GM12878 (cell line): ENCODE data around the gene KRTAP2-1.

Experiments used
- ETV6 ChIP-seq, 2 experiments: fragments of 450-650 bp in 1 of 2; IDR thresholded peaks in 1 of 2; conservative IDR thresholded peaks in 1 of 2; 2 replicates each; pipeline ENCODE4 v1.6.1; 2014; ENCODE audit warnings: antibody characterized with exemption in 1 of 2, borderline replicate concordance in 1 of 2, low read depth in 1 of 2, mild to moderate bottlenecking in 1 of 2, moderate library complexity in 1 of 2
- EZH2 ChIP-seq: IDR thresholded peaks from 2 replicates; pipeline ENCODE4 v1.6.1; 2012; ENCODE audit warnings: low read depth, mild to moderate bottlenecking, control low read depth, inconsistent platforms, low read length, borderline replicate concordance; ENCODE audit not compliant: control insufficient read depth
- FOS ChIP-seq: IDR thresholded peaks from 3 replicates; pipeline ENCODE4 v1.6.1; 2011; ENCODE audit warnings: borderline replicate concordance; ENCODE audit not compliant: insufficient read length; ENCODE audit errors: extremely low read depth
- MEF2B ChIP-seq: fragments of 450-650 bp; IDR thresholded peaks from 2 replicates; pipeline ENCODE4 v1.6.1; 2018; ENCODE audit warnings: mild to moderate bottlenecking, moderate library complexity; ENCODE audit not compliant: partially characterized antibody, poor library complexity, severe bottlenecking
- NFXL1 ChIP-seq: fragments of 450-650 bp; IDR thresholded peaks from 2 replicates; pipeline ENCODE4 v1.6.1; 2017; ENCODE audit warnings: antibody characterized with exemption, mild to moderate bottlenecking, borderline replicate concordance
- SIX5 ChIP-seq: IDR thresholded peaks from 2 replicates; pipeline ENCODE4 v1.6.1; 2011; ENCODE audit warnings: mild to moderate bottlenecking, low read depth, low read length, moderate library complexity; ENCODE audit not compliant: severe bottlenecking
- SREBF1 ChIP-seq: IDR thresholded peaks from 2 replicates; pipeline ENCODE4 v1.6.1; 2012; ENCODE audit warnings: mild to moderate bottlenecking, low read length
- ZNF384 ChIP-seq: IDR thresholded peaks from 2 replicates; pipeline ENCODE4 v1.6.1; 2012; ENCODE audit warnings: low read depth, mild to moderate bottlenecking, low read length, improper control_type of control experiment, borderline replicate concordance
- ZSCAN29 ChIP-seq: fragments of 450-650 bp; IDR thresholded peaks from 2 replicates; pipeline ENCODE4 v1.6.1; 2017; ENCODE audit warnings: mild to moderate bottlenecking, moderate library complexity
- TF ChIP-seq, protein P1 (sequence below), 3 experiments: IDR thresholded peaks in 2 of 3; conservative IDR thresholded peaks in 1 of 3; 2 replicates each; pipeline ENCODE4 v1.5.1; 2011; ENCODE audit warnings: low read depth in 3 of 3, low read length in 3 of 3, mild to moderate bottlenecking in 3 of 3, control low read depth in 2 of 3, moderate library complexity in 2 of 3, inconsistent platforms in 1 of 3, mixed read lengths in 1 of 3; ENCODE audit not compliant: control insufficient read depth in 2 of 3, insufficient read depth in 1 of 3; ENCODE audit errors: extremely low read depth in 1 of 3
- TF ChIP-seq, protein P2 (sequence below): fragments of 450-650 bp; IDR thresholded peaks from 2 replicates; pipeline ENCODE4 v1.6.1; 2016; ENCODE audit warnings: mild to moderate bottlenecking, moderate library complexity, borderline replicate concordance

DNA sequence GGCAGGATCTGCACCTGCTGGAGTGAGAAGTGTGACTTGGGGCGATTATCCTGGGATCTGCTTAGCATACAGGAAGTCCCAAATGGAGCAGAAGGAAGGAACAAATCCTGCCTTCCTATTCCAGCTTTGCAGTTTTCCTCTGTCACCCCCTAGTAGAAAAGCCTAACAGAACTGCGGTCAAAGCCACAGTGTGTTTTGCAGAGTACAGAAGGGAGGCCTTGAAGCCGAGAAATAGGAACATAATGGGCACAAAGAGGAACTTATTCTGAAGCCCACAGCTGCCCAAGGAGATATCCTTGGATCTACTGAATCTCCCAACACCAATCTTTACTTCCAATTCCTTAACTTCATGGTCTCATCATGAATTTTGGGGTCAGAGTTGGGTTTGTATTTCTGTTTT is 28.6 kb downstream of the KRTAP2-1 start:
- TF ChIP-seq ZNF384, result no peak
- TF ChIP-seq ETV6 (conservative IDR thresholded peaks at IDR 0.05 in 1 of 2, IDR thresholded peaks at IDR 0.05 in 1 of 2; ENCODE audit: borderline replicate concordance in 1 of 2, low read depth in 1 of 2), result no peak
- TF ChIP-seq EZH2, result no peak
- no peak for TF ChIP-seq FOS
- no peak for TF ChIP-seq ZSCAN29
- no peak for TF ChIP-seq MEF2B
- TF ChIP-seq, protein P1, sequence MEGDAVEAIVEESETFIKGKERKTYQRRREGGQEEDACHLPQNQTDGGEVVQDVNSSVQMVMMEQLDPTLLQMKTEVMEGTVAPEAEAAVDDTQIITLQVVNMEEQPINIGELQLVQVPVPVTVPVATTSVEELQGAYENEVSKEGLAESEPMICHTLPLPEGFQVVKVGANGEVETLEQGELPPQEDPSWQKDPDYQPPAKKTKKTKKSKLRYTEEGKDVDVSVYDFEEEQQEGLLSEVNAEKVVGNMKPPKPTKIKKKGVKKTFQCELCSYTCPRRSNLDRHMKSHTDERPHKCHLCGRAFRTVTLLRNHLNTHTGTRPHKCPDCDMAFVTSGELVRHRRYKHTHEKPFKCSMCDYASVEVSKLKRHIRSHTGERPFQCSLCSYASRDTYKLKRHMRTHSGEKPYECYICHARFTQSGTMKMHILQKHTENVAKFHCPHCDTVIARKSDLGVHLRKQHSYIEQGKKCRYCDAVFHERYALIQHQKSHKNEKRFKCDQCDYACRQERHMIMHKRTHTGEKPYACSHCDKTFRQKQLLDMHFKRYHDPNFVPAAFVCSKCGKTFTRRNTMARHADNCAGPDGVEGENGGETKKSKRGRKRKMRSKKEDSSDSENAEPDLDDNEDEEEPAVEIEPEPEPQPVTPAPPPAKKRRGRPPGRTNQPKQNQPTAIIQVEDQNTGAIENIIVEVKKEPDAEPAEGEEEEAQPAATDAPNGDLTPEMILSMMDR (IDR thresholded peaks at IDR 0.05 in 2 of 3, conservative IDR thresholded peaks at IDR 0.05 in 1 of 3; ENCODE audit: control insufficient read depth in 2 of 3, extremely low read depth in 1 of 3, insufficient read depth in 1 of 3, low read depth in 3 of 3, low read length in 3 of 3), result no peak
- TF ChIP-seq, protein P2, sequence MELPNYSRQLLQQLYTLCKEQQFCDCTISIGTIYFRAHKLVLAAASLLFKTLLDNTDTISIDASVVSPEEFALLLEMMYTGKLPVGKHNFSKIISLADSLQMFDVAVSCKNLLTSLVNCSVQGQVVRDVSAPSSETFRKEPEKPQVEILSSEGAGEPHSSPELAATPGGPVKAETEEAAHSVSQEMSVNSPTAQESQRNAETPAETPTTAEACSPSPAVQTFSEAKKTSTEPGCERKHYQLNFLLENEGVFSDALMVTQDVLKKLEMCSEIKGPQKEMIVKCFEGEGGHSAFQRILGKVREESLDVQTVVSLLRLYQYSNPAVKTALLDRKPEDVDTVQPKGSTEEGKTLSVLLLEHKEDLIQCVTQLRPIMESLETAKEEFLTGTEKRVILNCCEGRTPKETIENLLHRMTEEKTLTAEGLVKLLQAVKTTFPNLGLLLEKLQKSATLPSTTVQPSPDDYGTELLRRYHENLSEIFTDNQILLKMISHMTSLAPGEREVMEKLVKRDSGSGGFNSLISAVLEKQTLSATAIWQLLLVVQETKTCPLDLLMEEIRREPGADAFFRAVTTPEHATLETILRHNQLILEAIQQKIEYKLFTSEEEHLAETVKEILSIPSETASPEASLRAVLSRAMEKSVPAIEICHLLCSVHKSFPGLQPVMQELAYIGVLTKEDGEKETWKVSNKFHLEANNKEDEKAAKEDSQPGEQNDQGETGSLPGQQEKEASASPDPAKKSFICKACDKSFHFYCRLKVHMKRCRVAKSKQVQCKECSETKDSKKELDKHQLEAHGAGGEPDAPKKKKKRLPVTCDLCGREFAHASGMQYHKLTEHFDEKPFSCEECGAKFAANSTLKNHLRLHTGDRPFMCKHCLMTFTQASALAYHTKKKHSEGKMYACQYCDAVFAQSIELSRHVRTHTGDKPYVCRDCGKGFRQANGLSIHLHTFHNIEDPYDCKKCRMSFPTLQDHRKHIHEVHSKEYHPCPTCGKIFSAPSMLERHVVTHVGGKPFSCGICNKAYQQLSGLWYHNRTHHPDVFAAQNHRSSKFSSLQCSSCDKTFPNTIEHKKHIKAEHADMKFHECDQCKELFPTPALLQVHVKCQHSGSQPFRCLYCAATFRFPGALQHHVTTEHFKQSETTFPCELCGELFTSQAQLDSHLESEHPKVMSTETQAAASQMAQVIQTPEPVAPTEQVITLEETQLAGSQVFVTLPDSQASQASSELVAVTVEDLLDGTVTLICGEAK, result no peak
- TF ChIP-seq SREBF1, result no peak
- no peak for TF ChIP-seq NFXL1
- no peak for TF ChIP-seq SIX5
